T-cell (primary cell): ENCODE results near the gene NKAIN2. TPM values are rescaled to one million over a fixed set of nuclear protein-coding genes. Genes with fewer than 3 reads are reported as not detected.

Source experiments
- ATAC-seq, 4 experiments: fragments of 200-7000 bp in 3 of 4; fragments of 150-1000 bp in 1 of 4; cut with Tn5 transposase; replicated peaks in 1 of 4; 1 replicate in 3 of 4; 2 replicates in 1 of 4; pipeline ENCODE4 v1.10.0; 2021; ENCODE audit warnings: moderate library complexity in 3 of 4, mild to moderate bottlenecking in 2 of 4, moderate number of reproducible peaks in 1 of 4
- CTCF ChIA-PET, 2 donors: fragments of 300-600 bp; sonication (Branson Sonifier 250); formaldehyde crosslinking; loops; one replicate each; lab custom pipeline; 2022; ENCODE audit warnings: antibody characterized with exemption in 2 of 2; lab: Charles Lee
- POLR2A ChIA-PET, 2 donors: fragments of 300-600 bp; sonication (Branson Sonifier 250); formaldehyde crosslinking; loops; one replicate each; lab custom pipeline; 2022; ENCODE audit warnings: antibody characterized with exemption in 2 of 2; lab: Charles Lee
- DNase-seq, 35 experiments: peaks; one replicate each; pipeline versions ENCODE4 v3.0.0 to v3.0.0-alpha.2; 2013 to 2023
- H3K27ac ChIP-seq: one replicate; pipeline ENCODE4 v1.5.1; 2013; ENCODE audit warnings: low read length
- H3K27me3 ChIP-seq, 2 experiments: replicated peaks in 1 of 2; 1 replicate in 1 of 2; 2 replicates in 1 of 2; pipeline versions ENCODE4 v1.6.1 to v1.7.0; 2013; ENCODE audit warnings: low read length in 1 of 2, mixed read lengths in 1 of 2; ENCODE audit not compliant: control insufficient read depth in 2 of 2, insufficient read depth in 2 of 2; ENCODE audit errors: extremely low read depth in 1 of 2
- H3K36me3 ChIP-seq, 2 donors: 1 replicate in 1 of 2; 2 replicates in 1 of 2; pipeline versions ENCODE4 v1.6.1 to v1.7.0; 2013; ENCODE audit warnings: low read length in 1 of 2; ENCODE audit not compliant: control insufficient read depth in 2 of 2, insufficient read depth in 1 of 2; ENCODE audit errors: extremely low read depth in 1 of 2
- H3K4me1 ChIP-seq, 2 experiments: 1 replicate in 1 of 2; 2 replicates in 1 of 2; pipeline versions ENCODE4 v1.6.1 to v1.7.0; 2013; ENCODE audit warnings: low read length in 2 of 2, mixed read lengths in 1 of 2; ENCODE audit not compliant: insufficient read depth in 2 of 2, control insufficient read depth in 1 of 2; ENCODE audit errors: extremely low read depth in 1 of 2
- H3K4me3 ChIP-seq, 2 donors: 1 replicate in 1 of 2; 2 replicates in 1 of 2; pipeline versions ENCODE4 v1.5.1 to v1.7.0; 2013; ENCODE audit warnings: mild to moderate bottlenecking in 2 of 2, low read length in 1 of 2, moderate library complexity in 1 of 2; ENCODE audit not compliant: control insufficient read depth in 1 of 2; ENCODE audit errors: extremely low read depth in 1 of 2
- H3K9me3 ChIP-seq: 2 replicates; pipeline ENCODE4 v1.7.0; 2013
- H3K27ac Mint-ChIP-seq, 2 donors: one replicate each; pipeline ENCODE4 v1.8.0; 2020 to 2021; ENCODE audit warnings: mild to moderate bottlenecking in 2 of 2, mixed read lengths in 2 of 2
- H3K27me3 Mint-ChIP-seq, 2 donors: one replicate each; pipeline ENCODE4 v1.8.0; 2021 to 2022; ENCODE audit warnings: mixed read lengths in 2 of 2
- H3K36me3 Mint-ChIP-seq: one replicate; pipeline ENCODE4 v1.8.0; 2021; ENCODE audit warnings: mixed read lengths
- H3K4me1 Mint-ChIP-seq, 3 donors: one replicate each; pipeline ENCODE4 v1.8.0; 2020 to 2022; ENCODE audit warnings: mixed read lengths in 3 of 3, mild to moderate bottlenecking in 1 of 3
- H3K4me3 Mint-ChIP-seq, 3 donors: one replicate each; pipeline ENCODE4 v1.8.0; 2020 to 2022; ENCODE audit warnings: mild to moderate bottlenecking in 3 of 3, mixed read lengths in 3 of 3, moderate library complexity in 3 of 3
- H3K9me3 Mint-ChIP-seq, 3 donors: one replicate each; pipeline ENCODE4 v1.8.0; 2020 to 2022; ENCODE audit warnings: mixed read lengths in 3 of 3
- WGBS: methylation state at CpG from one replicate; pipeline ENCODE4 v1.1.5; 2013; ENCODE audit warnings: missing lambda C conversion rate; ENCODE audit not compliant: insufficient coverage; 5-methylcytosine and 5-hydroxymethylcytosine counted together
- total RNA-seq, 35 experiments: library from RNA in 6 of 35; stranded (reverse) in 6 of 35; fragments of 120-200 nt in 1 of 35; gene quantifications; one replicate each; pipeline versions ENCODE4 v1.2.1 to v1.2.4 and lab custom pipeline; 2013 to 2026

The NKAIN2 gene
- total RNA-seq, 5 donors from 2014 or later (not counting 1 experiment from before 2014, with no cell fraction given), result 0.13 TPM; not detected in 4

DNA sequence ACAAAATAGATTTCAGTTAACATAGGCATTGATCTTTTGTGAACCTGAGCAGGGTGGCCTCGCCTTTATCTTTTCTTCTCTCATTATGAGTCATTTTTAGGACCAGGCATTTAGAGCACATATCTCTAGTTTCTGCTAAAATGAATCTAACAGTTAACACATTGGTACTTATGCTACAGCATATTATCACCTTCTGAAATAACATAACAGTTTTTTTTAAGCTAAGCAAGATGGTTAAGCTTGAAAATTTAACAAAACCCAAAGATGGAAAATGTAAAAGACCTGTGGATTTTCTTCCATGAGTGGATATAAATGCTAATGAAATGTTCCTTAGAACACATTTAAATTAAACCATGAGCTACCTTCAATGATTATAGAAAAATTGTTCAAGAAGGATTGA, 671.5 kb downstream of the NKAIN2 start:
- no peak overlapping the region for H3K4me3 ChIP-seq
- no CpG with 5 or more reads among the region's 1 CpG for WGBS
- no peak overlapping the region for H3K27ac Mint-ChIP-seq
- no peaks in the 10 kb centered on the region for H3K36me3 ChIP-seq
- no peak overlapping the region for H3K4me3 Mint-ChIP-seq
- no peaks in the 10 kb centered on the region for H3K4me1 Mint-ChIP-seq
- no peaks in the 10 kb centered on the region for H3K27me3 Mint-ChIP-seq
- H3K9me3 Mint-ChIP-seq, result peaks cover 4 to 7% (median 6%) of the 10 kb centered on the region in 3 donors
- no peaks in the 10 kb centered on the region for H3K9me3 ChIP-seq
- H3K36me3 Mint-ChIP-seq, result no peaks in the 10 kb centered on the region
- ATAC-seq (no peak), DNase-seq (no peak)
- ChIA-PET POLR2A (no interaction called here), CTCF (interaction anchor here in 1 of 2 donors (0.6 kb wide), 1 partner anchor 51 kb away, joined by 3 read pairs; no protein-coding TSS in a partner anchor)
- no peaks in the 10 kb centered on the region for H3K4me1 ChIP-seq
- no peak overlapping the region for H3K27ac ChIP-seq
- no peaks in the 10 kb centered on the region for H3K27me3 ChIP-seq

DNA sequence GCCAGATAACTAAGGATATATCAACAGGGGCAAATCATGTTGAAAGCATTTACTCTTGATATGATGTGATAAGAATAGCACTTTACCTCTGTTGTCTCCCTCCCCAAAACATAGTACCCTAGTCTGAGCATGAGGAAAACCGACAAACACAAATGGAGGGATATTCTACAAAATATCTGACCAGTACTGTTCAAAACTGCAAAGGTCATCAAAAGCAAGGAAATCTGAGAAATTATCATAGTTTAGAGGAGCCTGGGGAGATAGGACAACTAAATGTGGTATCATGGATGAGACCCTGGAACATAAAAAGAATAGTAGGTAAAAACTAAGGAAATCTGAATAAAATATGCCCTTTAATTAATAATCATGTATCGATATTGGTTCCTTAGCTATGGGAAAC, 675.2 kb downstream of the NKAIN2 start:
- ChIA-PET CTCF (no interaction called here), POLR2A (no interaction called here)
- ATAC-seq (no peak), DNase-seq (no peak)
- H3K4me1 Mint-ChIP-seq, result no peaks in the 10 kb centered on the region
- H3K27me3 ChIP-seq, result no peaks in the 10 kb centered on the region
- no peaks in the 10 kb centered on the region for H3K36me3 ChIP-seq
- no peaks in the 10 kb centered on the region for H3K4me1 ChIP-seq
- no peaks in the 10 kb centered on the region for H3K9me3 ChIP-seq
- no peak overlapping the region for H3K27ac Mint-ChIP-seq
- no peak overlapping the region for H3K4me3 Mint-ChIP-seq
- whole genome bisulfite sequencing, result no CpG with 5 or more reads among the region's 2 CpGs
- no peaks in the 10 kb centered on the region for H3K36me3 Mint-ChIP-seq
- no peak overlapping the region for H3K4me3 ChIP-seq
- H3K27me3 Mint-ChIP-seq, result no peaks in the 10 kb centered on the region
- H3K27ac ChIP-seq, result no peak overlapping the region
- peaks cover 0 to 3% (median 0%) of the 10 kb centered on the region in 3 donors for H3K9me3 Mint-ChIP-seq

DNA sequence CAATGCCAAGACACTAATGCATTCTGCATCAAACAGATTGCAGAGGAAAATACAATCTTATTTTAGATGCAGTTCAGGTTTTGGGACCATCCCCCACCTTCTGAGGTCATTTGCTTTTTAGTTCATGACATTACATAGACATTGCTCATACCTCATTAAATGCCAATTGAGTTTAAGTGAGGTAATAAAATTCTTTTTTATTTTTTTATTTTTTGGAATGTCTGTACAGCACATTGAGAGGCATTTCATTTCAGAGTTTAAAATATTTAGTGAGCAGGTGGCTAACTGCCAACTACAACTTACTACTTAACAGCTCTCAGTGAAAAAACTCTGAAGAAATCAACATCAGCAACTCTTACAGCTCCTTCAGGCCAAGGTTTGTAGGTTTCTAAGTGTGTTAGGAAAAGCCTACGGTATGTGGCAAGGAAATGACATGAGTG, 676.3 kb downstream of the NKAIN2 start:
- Histone ChIP-seq H3K27ac (no peak overlapping the region), H3K27me3 (no peaks in the 10 kb centered on the region), H3K36me3 (no peaks in the 10 kb centered on the region), H3K4me1 (no peaks in the 10 kb centered on the region), H3K4me3 (no peak overlapping the region), H3K9me3 (no peaks in the 10 kb centered on the region)
- CTCF ChIA-PET, result no interaction called here
- Mint-ChIP-seq H3K9me3 (peaks cover 0 to 3% (median 0%) of the 10 kb centered on the region in 3 donors), H3K4me1 (no peaks in the 10 kb centered on the region), H3K36me3 (no peaks in the 10 kb centered on the region), H3K4me3 (no peak overlapping the region), H3K27me3 (no peaks in the 10 kb centered on the region), H3K27ac (no peak overlapping the region)
- ATAC-seq, result no peak
- POLR2A ChIA-PET, result no interaction called here
- DNase-seq, result no peak
- WGBS, result no CpG with 5 or more reads among the region's 1 CpG

DNA sequence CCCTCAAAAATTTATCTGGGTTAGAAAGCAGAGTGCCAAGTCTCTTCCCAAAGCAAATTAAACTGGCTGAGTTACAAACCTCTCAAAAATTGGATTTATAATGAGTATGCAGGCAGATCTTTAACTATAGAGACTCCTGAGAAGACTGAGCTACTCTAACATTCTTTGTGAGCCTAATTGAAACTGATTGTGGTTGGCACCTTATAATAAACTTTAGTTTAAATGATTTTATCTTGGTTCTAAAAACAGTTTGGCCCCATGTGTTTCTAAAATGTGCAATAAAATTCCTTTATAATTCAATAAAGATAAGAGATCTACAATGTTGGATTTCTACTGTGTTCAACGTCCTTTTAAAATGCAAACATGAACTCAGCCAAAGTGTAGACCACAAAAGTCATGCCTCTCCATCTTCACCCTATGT, 678.4 kb downstream of the NKAIN2 start:
- peaks cover 0 to 3% (median 0%) of the 10 kb centered on the region in 3 donors for H3K9me3 Mint-ChIP-seq
- WGBS, result no CpG with 5 or more reads among the region's 1 CpG
- POLR2A ChIA-PET, result no interaction called here
- no peak overlapping the region for H3K4me3 Mint-ChIP-seq
- DNase-seq (no peak), ATAC-seq (no peak)
- H3K4me3 ChIP-seq, result no peak overlapping the region
- H3K27me3 Mint-ChIP-seq, result no peaks in the 10 kb centered on the region
- CTCF ChIA-PET, result interaction anchor here in 1 of 2 donors (0.6 kb wide), 1 partner anchor 636 kb away, joined by 7 read pairs; no protein-coding TSS in a partner anchor
- H3K4me1 ChIP-seq, result no peaks in the 10 kb centered on the region
- no peaks in the 10 kb centered on the region for H3K9me3 ChIP-seq
- no peaks in the 10 kb centered on the region for H3K4me1 Mint-ChIP-seq
- H3K36me3 ChIP-seq, result no peaks in the 10 kb centered on the region
- H3K27ac Mint-ChIP-seq, result no peak overlapping the region
- H3K36me3 Mint-ChIP-seq, result no peaks in the 10 kb centered on the region
- H3K27ac ChIP-seq, result no peak overlapping the region
- H3K27me3 ChIP-seq, result no peaks in the 10 kb centered on the region

DNA sequence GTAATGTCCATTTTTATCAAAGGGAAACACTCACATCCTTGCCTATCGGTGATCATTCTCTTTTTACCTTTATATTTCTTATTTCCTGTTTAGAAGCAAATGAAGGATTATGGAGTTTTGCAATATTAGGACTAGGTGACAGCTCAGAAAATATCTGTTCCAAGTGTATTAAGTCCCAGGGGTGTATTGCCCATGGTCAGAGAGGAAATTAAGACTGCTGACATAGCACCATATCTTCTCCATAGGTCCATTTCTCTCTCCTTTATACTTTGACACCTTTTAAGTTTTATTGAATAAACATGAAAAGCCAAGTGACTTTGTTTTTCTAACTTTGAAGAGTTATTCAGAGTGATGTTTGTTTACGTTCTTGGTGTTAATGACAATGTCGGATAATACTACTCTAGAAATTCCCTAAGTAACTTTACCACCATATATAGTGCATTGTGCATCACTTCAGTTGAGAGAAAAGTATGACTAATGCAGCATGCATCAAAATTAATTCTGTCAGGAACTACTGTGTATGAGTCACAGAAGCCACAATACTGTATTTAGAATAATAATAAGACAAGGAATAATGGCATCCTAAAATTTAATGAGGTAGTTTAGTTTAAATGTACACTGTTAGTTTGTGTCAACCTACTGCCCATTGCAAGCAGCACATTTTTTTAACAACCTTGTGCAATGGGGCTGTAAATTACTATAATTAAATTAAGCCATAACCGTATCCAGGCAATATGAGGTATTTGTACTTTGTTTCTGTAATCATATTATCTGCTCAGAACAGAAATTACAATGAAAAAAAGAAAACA, 684.2 kb downstream of the NKAIN2 start:
- ATAC-seq (no peak), DNase-seq (no peak)
- WGBS, result no CpG with 5 or more reads among the region's 4 CpGs
- H3K27ac ChIP-seq, result no peak overlapping the region
- Mint-ChIP-seq H3K27me3 (no peaks in the 10 kb centered on the region), H3K36me3 (no peaks in the 10 kb centered on the region), H3K4me3 (no peak overlapping the region), H3K27ac (no peak overlapping the region), H3K9me3 (peaks cover 0 to 2% (median 0%) of the 10 kb centered on the region in 3 donors), H3K4me1 (no peaks in the 10 kb centered on the region)
- H3K27me3 ChIP-seq, result no peaks in the 10 kb centered on the region
- H3K36me3 ChIP-seq, result no peaks in the 10 kb centered on the region
- POLR2A ChIA-PET, result no interaction called here
- H3K4me1 ChIP-seq, result no peaks in the 10 kb centered on the region
- H3K9me3 ChIP-seq, result no peaks in the 10 kb centered on the region
- no peak overlapping the region for H3K4me3 ChIP-seq
- CTCF ChIA-PET, result no interaction called here

DNA sequence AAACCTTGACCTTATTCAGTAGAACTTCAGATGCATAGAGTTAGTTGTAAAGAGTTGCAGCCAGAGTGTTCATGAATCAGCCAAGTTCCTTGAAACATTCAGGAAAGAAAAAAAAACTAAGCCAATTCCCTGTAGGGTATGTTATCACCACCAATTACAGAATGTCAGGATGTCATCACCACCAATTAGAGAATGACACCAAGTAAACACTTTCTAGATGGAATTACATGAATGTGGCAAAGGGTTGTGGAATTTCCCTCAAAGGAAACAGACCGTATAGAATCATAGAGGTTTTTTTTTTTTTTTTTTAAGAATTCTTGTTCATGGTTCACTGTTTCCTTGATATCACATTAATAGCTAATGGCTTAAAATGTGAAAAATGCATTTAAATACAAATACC, 686.5 kb downstream of the NKAIN2 start:
- Mint-ChIP-seq H3K4me3 (no peak overlapping the region), H3K36me3 (no peaks in the 10 kb centered on the region), H3K9me3 (peaks cover 0 to 6% (median 2%) of the 10 kb centered on the region in 3 donors), H3K27ac (no peak overlapping the region), H3K4me1 (no peaks in the 10 kb centered on the region), H3K27me3 (no peaks in the 10 kb centered on the region)
- H3K4me1 ChIP-seq, result no peaks in the 10 kb centered on the region
- CTCF ChIA-PET, result no interaction called here
- POLR2A ChIA-PET, result no interaction called here
- H3K27me3 ChIP-seq, result no peaks in the 10 kb centered on the region
- DNase-seq, result no peak
- no peaks in the 10 kb centered on the region for H3K9me3 ChIP-seq
- H3K4me3 ChIP-seq, result no peak overlapping the region
- no peak overlapping the region for H3K27ac ChIP-seq
- no peaks in the 10 kb centered on the region for H3K36me3 ChIP-seq
- WGBS, result no CpG with 5 or more reads among the region's 1 CpG
- no peak for ATAC-seq
